GM18511 (cell line): Measurements from ENCODE around the gene HELZ.
"Not testable (repeated sequence)": the region's sequence is repeated elsewhere in the genome, so short reads cannot be mapped to it uniquely, and the experiment has no call there.

Source experiments
- ATAC-seq: cut with Tn5 transposase; IDR thresholded peaks from one replicate; pipeline ENCODE4 v1.9.1; 2021; ENCODE audit warnings: mild to moderate bottlenecking, moderate library complexity; ENCODE audit not compliant: unreplicated experiment

The HELZ gene

DNA sequence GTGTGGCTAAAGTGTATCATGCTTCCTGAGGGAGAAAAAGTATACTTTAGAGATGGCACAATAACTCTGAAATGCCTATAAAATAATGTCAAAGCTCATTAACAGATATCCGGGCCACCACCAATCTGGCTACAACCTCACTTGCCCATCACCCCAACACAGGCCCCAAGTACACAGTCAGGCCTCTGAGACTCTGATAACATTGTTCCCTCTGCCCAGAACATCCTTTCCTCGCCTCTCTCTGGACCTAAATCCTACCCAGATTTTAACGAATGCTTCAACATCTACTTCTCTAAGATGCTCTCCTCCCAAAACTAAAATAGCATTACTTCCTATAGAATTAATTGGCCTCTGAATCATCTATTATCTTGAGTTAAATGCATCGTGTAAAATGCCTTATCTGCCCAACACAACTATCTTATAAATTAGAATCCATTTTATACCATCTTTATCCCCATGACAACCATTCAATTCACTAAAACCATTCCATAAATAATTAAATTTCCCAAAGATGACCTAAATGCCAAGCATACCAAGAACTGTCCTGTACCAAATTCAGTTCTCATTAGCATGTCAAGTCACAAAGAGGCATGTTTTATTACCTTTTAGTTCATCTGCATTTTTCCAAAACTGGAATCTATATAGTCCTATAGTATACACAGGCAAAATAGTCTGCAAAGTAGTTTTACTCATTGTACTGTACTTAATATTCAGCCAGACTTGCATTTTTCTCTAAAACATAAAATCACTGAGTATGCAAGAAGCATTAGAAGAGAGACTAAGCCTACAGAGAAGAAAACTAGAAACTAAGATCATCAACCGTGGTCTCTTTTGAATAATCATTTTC is 15.7 kb downstream of the HELZ start:
- no peak for ATAC-seq

GRCh38 chr17:67227488-67227887 is 17.5 kb downstream of the HELZ start:
- ATAC-seq, result no peak

GRCh38 chr17:67225316-67225715 is 19.7 kb downstream of the HELZ start:
- ATAC-seq, result no peak

DNA sequence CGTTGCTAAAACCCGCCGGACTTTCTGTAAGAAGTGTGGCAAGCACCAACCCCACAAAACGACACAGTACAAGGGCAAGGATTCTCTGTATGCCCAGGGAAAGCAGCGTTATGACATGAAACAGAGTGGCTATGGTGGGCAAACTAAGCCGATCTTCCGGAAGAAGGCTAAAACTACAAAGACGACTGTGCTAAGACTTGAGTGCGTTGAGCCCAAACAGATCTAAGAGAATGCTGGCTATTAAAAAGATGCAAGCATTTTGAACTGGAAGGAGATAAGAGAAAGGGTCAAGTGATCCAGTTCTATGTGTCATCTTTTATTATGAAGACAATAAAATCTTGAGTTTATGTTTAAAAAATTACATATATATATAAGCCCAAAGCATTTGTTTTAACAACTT is 20.3 kb downstream of the HELZ start:
- no peak for ATAC-seq

DNA sequence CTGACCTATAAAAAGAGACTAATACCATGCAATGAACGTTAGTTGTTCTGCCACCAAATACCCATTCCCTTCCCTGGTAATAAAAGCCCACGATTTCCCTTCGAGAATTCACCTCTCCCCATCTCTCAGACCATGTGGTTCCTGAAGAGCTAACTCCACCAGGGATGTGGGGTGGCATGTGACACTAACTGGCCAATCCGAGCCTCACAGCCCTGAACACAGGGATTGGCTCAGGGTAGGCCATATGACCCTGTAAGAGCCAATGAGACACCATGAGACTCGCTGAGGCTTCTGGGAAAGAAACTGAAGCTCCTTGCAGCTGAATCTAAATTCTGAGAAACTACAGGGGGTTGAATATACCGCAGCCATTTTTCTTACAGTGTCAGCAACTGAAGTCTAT is 21.1 kb downstream of the HELZ start:
- no peak for ATAC-seq

GRCh38 chr17:67221062-67221998 is 23.7 kb downstream of the HELZ start:
- ATAC-seq, result no peak

DNA sequence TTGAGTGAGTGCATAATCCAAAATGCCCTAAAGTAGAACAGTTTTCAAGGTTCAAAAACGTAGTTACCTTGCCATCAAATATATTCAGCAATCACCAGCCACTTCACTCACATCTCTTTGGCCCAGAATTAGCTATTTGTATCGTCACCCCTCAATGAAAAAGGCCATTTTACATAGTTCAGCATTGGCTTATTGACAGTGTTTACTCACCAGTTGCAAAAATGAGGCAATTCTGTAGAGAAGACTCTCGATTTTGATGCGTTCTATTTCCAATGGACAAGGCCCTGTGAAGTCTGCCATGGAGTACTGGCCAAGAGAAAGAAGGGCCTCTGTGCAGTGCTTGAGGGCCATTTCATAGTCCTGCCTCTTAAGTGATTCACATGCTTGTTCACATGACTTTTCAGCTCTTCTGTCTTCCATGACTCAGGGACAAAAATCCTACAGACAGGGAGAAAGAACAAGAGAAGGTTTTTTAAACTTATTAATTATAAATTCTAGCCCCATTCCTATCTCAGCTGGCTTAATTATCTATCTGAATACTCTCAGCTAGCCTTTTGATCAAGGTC is 26.5 kb downstream of the HELZ start:
- no peak for ATAC-seq

GRCh38 chr17:67217446-67217845 is 27.6 kb downstream of the HELZ start:
- no peak for ATAC-seq

- ATAC-seq, result no peak
These were observed 28.2 kb downstream of the HELZ start for GRCh38 chr17:67216578-67217320.

DNA sequence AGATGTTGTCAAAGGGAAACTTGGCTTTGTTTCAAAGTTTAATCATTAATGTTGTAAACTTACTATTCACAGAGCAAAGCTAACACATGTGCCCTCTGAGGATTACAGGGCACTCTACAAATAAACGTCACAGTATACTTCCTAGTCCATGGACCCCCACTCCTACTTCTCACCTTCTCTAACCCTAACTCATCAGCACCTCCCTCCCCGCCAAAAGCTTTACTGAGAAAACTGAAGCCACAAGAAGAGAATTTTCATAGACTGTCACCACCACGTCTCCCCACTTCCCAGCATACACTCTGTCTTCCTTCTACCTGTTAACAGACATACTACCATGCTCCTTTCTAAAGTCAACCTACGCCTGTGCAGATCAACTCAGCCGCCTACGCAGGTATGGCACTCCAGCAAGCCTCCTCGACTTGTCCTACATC is 29.0 kb downstream of the HELZ start:
- ATAC-seq, result peak; percentile 73

GRCh38 chr17:67212714-67213417 is 32.1 kb downstream of the HELZ start:
- no peak for ATAC-seq

- no peak for ATAC-seq
These were observed 32.8 kb downstream of the HELZ start for GRCh38 chr17:67212231-67212630.

DNA sequence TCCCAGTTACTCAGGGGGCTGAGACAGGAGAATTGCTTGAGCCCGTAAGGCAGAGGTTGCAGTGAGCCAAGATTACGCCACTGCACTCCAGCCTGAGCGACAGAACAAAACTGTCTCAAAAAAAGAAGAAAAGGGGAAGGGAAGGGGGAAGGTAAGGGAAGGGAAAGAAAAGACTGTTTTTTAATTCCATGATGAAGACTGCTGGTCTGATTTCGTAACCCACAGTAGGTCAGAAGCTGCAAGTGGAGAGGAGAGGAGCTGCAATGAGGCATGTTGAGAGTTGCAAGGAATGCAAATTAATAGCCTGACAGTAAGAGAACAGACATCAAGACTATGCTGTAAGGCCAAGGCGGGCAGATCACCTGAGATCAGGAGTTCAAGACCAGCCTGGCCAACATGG is 33.3 kb downstream of the HELZ start:
- no peak for ATAC-seq

GRCh38 chr17:67210915-67211314 is 34.1 kb downstream of the HELZ start:
- ATAC-seq, result no peak

GRCh38 chr17:67208232-67208631 is 36.8 kb downstream of the HELZ start:
- ATAC-seq, result no peak

- ATAC-seq, result no peak
These were observed 41.2 kb downstream of the HELZ start for GRCh38 chr17:67203818-67204217.

GRCh38 chr17:67202503-67202902 is 42.5 kb downstream of the HELZ start:
- no peak for ATAC-seq

- ATAC-seq, result no peak
These were observed 44.2 kb downstream of the HELZ start for GRCh38 chr17:67200727-67201301.

- ATAC-seq, result no peak
These were observed 46.9 kb downstream of the HELZ start for GRCh38 chr17:67198131-67198530.

DNA sequence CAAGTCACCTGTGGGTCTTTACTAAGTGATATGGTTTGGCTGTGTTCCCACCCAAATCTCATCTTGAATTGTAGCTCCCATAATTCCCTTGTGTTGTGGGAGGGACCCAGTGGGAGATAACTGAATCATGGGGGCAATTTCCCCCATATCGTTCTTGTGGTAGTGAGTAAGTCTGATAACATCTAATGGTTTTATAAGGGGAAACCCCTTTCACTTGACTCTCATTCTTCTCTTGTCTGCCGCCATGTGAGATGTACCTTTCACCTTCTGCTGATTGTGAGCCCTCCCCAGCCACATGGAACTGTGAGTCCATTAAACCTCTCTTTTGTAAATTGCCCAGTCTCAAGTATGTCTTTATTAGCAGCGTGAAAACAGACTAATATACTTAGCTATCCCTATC is 48.0 kb downstream of the HELZ start:
- not testable (repeated sequence) for ATAC-seq
